HUDEP-2 (cell line): ENCODE results near the gene SCARF1.

Experiments
- DNase-seq, 76 experiments: peaks; one replicate each; lab custom pipeline; 2025; ENCODE audit not compliant: unreplicated experiment in 76 of 76; lab: John Stamatoyannopoulos, UW

The SCARF1 gene

GRCh38 chr17:1648963-1649843, 3.7 kb upstream of the SCARF1 start:
- peak in 75 of 76 experiments; percentile 42 to 96 (median 88) for DNase-seq

- DNase-seq: peak in 26 of 76 experiments; percentile 9 to 86 (median 36)
Observed at GRCh38 chr17:1648173-1648962, 2.8 kb upstream of the SCARF1 start.

- DNase-seq: no peak
Observed at GRCh38 chr17:1647802-1648171, 2.3 kb upstream of the SCARF1 start.

GRCh38 chr17:1646199-1646875, 805 bp upstream of the SCARF1 start:
- DNase-seq: no peak

GRCh38 chr17:1644493-1645206, 882 bp downstream of the SCARF1 start:
- no peak for DNase-seq

GRCh38 chr17:1643999-1644492, 1.5 kb downstream of the SCARF1 start:
- DNase-seq: no peak

GRCh38 chr17:1643293-1643998, 2.1 kb downstream of the SCARF1 start:
- no peak for DNase-seq

- DNase-seq: no peak
Observed at GRCh38 chr17:1641065-1641403, 4.5 kb downstream of the SCARF1 start.

GRCh38 chr17:1640329-1641064, 5.0 kb downstream of the SCARF1 start:
- DNase-seq: no peak

GRCh38 chr17:1639549-1640180, 5.9 kb downstream of the SCARF1 start:
- DNase-seq: no peak

GRCh38 chr17:1638624-1639300, 6.8 kb downstream of the SCARF1 start:
- DNase-seq: no peak

- DNase-seq: no peak
Observed at GRCh38 chr17:1638171-1638590, 7.4 kb downstream of the SCARF1 start.

- no peak for DNase-seq
Observed at GRCh38 chr17:1636732-1637285, 8.7 kb downstream of the SCARF1 start.

GRCh38 chr17:1635675-1636465, 9.7 kb downstream of the SCARF1 start:
- peak in 16 of 76 experiments; percentile 10 to 49 (median 24) for DNase-seq

GRCh38 chr17:1634841-1635650, 10.5 kb downstream of the SCARF1 start:
- DNase-seq: no peak

- peak in 1 of 76 experiments; percentile 7 for DNase-seq
Observed at GRCh38 chr17:1630662-1631061, 14.9 kb downstream of the SCARF1 start.
